ENCODE measurements around the gene EFCAB11. TPM values are rescaled to one million over a fixed set of nuclear protein-coding genes. Genes with fewer than 3 reads are reported as not detected.

The EFCAB11 gene
- total RNA-seq, 2 experiments from 2014 or later: 0.36 to 0.47 TPM

- Histone ChIP-seq H3K4me1 (ENCODE audit: insufficient read depth, low read length) (no peaks in the 10 kb centered on the region), H3K4me3 (ENCODE audit: low read length) (no peak overlapping the region), H3K9me3 (ENCODE audit: control insufficient read depth in 1 of 2, insufficient read depth in 1 of 2, low read length in 2 of 2) (peaks cover 5 to 7% of the 10 kb centered on the region in 2 experiments), H3K27me3 (ENCODE audit: control insufficient read depth in 1 of 2, insufficient read depth in 2 of 2, low read length in 2 of 2) (peaks cover 0 to 4% of the 10 kb centered on the region in 2 experiments), H3K27ac (ENCODE audit: low read depth in 1 of 2, low read length in 2 of 2) (no peak overlapping the region), H3K36me3 (ENCODE audit: insufficient read depth, low read length) (no peaks in the 10 kb centered on the region)
- ATAC-seq (ENCODE audit: poor library complexity) (no peak), DNase-seq (no peak)
- no peaks in the 10 kb centered on the region for H3K4me1 Mint-ChIP-seq (ENCODE audit: low read depth)
- intact Hi-C loops (cut with DNase I, micrococcal nuclease): no loop called here
- no peak overlapping the region for H3K27ac Mint-ChIP-seq
- no peaks in the 10 kb centered on the region for H3K9me3 Mint-ChIP-seq
- no peak for TF ChIP-seq CTCF (IDR thresholded peaks at IDR 0.05)
- H3K27me3 Mint-ChIP-seq: no peaks in the 10 kb centered on the region
- CTCF ChIA-PET: no interaction called here
- POLR2A ChIA-PET: no interaction called here
- H3K36me3 Mint-ChIP-seq (ENCODE audit: low read depth): no peaks in the 10 kb centered on the region
- no peak overlapping the region for H3K4me3 Mint-ChIP-seq
Observed at GRCh38 chr14:89865153-89865552, 89.4 kb downstream of the EFCAB11 start.

- no peaks in the 10 kb centered on the region for H3K4me1 Mint-ChIP-seq (ENCODE audit: low read depth)
- Histone ChIP-seq H3K4me1 (ENCODE audit: insufficient read depth, low read length) (no peaks in the 10 kb centered on the region), H3K36me3 (ENCODE audit: insufficient read depth, low read length) (no peaks in the 10 kb centered on the region), H3K4me3 (ENCODE audit: low read length) (no peak overlapping the region), H3K9me3 (ENCODE audit: control insufficient read depth in 1 of 2, insufficient read depth in 1 of 2, low read length in 2 of 2) (peaks cover 0 to 6% of the 10 kb centered on the region in 2 experiments), H3K27me3 (ENCODE audit: control insufficient read depth in 1 of 2, insufficient read depth in 2 of 2, low read length in 2 of 2) (peaks cover 0 to 2% of the 10 kb centered on the region in 2 experiments), H3K27ac (ENCODE audit: low read depth in 1 of 2, low read length in 2 of 2) (no peak overlapping the region)
- H3K36me3 Mint-ChIP-seq (ENCODE audit: low read depth): no peaks in the 10 kb centered on the region
- no peak overlapping the region for H3K27ac Mint-ChIP-seq
- ATAC-seq (ENCODE audit: poor library complexity): no peak
- DNase-seq: no peak
- no peak for TF ChIP-seq CTCF (IDR thresholded peaks at IDR 0.05)
- H3K27me3 Mint-ChIP-seq: no peaks in the 10 kb centered on the region
- no peaks in the 10 kb centered on the region for H3K9me3 Mint-ChIP-seq
- no peak overlapping the region for H3K4me3 Mint-ChIP-seq
- intact Hi-C loops (cut with DNase I, micrococcal nuclease): no loop called here
- CTCF ChIA-PET: interaction anchor here (1.2 kb wide), 1 partner anchor 17 kb away, joined by 3 read pairs; no protein-coding TSS in a partner anchor
- POLR2A ChIA-PET: interaction anchor here (0.7 kb wide), 1 partner anchor 89 kb away, joined by 3 read pairs; no protein-coding TSS in a partner anchor
Observed at GRCh38 chr14:89862856-89863255, 91.7 kb downstream of the EFCAB11 start.

GRCh38 chr14:89861630-89862029, 92.9 kb downstream of the EFCAB11 start:
- ATAC-seq (ENCODE audit: poor library complexity): no peak
- no peak for DNase-seq
- no peaks in the 10 kb centered on the region for H3K4me1 ChIP-seq (ENCODE audit: insufficient read depth, low read length)
- no peaks in the 10 kb centered on the region for H3K9me3 ChIP-seq (ENCODE audit: control insufficient read depth in 1 of 2, insufficient read depth in 1 of 2, low read length in 2 of 2)
- Mint-ChIP-seq H3K4me3 (no peak overlapping the region), H3K27me3 (no peaks in the 10 kb centered on the region), H3K27ac (no peak overlapping the region), H3K4me1 (ENCODE audit: low read depth) (no peaks in the 10 kb centered on the region), H3K36me3 (ENCODE audit: low read depth) (no peaks in the 10 kb centered on the region), H3K9me3 (no peaks in the 10 kb centered on the region)
- CTCF ChIA-PET: no interaction called here
- H3K27me3 ChIP-seq (ENCODE audit: control insufficient read depth in 1 of 2, insufficient read depth in 2 of 2, low read length in 2 of 2): no peaks in the 10 kb centered on the region
- POLR2A ChIA-PET: no interaction called here
- intact Hi-C loops (cut with DNase I, micrococcal nuclease): no loop called here
- no peaks in the 10 kb centered on the region for H3K36me3 ChIP-seq (ENCODE audit: insufficient read depth, low read length)
- no peak for TF ChIP-seq CTCF (IDR thresholded peaks at IDR 0.05)
- no peak overlapping the region for H3K4me3 ChIP-seq (ENCODE audit: low read length)
- no peak overlapping the region for H3K27ac ChIP-seq (ENCODE audit: low read depth in 1 of 2, low read length in 2 of 2)
